Measurements from ENCODE around the gene NDUFS3.
"Not testable (repeated sequence)": the region's sequence is repeated elsewhere in the genome, so short reads cannot be mapped to it uniquely, and the experiment has no call there.

DNA sequence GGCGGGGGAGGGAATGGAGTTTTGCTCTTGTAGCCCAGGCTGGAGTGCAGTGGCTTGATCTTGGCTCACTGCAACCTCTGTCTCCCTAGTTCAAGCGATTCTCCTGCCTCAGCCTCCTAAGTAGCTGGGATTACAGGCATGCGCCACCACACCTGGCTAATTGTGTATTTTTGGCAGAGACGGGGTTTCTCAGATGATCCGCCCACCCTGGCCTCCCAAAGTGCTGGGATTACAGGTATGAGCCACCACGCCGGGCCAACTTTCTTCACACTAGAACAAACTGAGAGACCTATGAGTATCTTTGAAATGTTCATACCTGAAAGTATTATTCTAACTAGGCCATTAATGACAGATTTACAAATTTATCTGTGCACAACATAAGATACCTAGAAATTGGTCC lies 32.6 kb upstream of the NDUFS3 start:
- not testable (repeated sequence) for TF ChIP-seq CTCF (IDR thresholded peaks at IDR 0.05; ENCODE audit: low read length); EZH2 (IDR thresholded peaks at IDR 0.05; ENCODE audit: borderline replicate concordance, low read length)
